AG04450 (cell line): ENCODE measurements around the gene WDR83. TPM values are rescaled to one million over a fixed set of nuclear protein-coding genes. Genes with fewer than 3 reads are reported as not detected.

ENCODE experiments used
- CTCF ChIA-PET: fragments of 300-600, 350-600 bp; formaldehyde crosslinking; extraction: SDS; loops from one replicate; lab custom pipeline; 2022; ENCODE audit warnings: antibody characterized with exemption, inconsistent platforms; lab: Charles Lee
- POLR2A ChIA-PET: fragments of 350-600 bp; formaldehyde crosslinking; extraction: SDS; loops from one replicate; lab custom pipeline; 2021; ENCODE audit warnings: antibody characterized with exemption, inconsistent platforms; lab: Yijun Ruan, JAX
- DNase-seq: peaks from one replicate; pipeline ENCODE4 v3.0.0-alpha.2; 2011; ENCODE audit warnings: low read depth, low spot score
- H3K27ac ChIP-seq: one replicate; pipeline ENCODE4 v1.5.1; 2012; ENCODE audit warnings: low read depth, low read length, control low read depth
- H3K27me3 ChIP-seq: one replicate; pipeline ENCODE4 v1.6.0; 2012; ENCODE audit warnings: low read length; ENCODE audit not compliant: control insufficient read depth, insufficient read depth
- H3K4me3 ChIP-seq: 2 replicates; pipeline ENCODE4 v1.5.1; 2011; ENCODE audit warnings: mild to moderate bottlenecking, low read depth, low read length, control low read depth
- H3K9me3 ChIP-seq: 2 replicates; pipeline ENCODE4 v1.5.1; 2012; ENCODE audit warnings: low read length; ENCODE audit not compliant: control insufficient read depth, insufficient read depth
- polyA plus RNA-seq: library from polyadenylated mRNA; depleted of rRNA; stranded (reverse); fragments of >200 nt; gene quantifications from 2 replicates; pipeline ENCODE4 v1.2.3, GENCODE V29; 2011
- TF ChIP-seq, protein P1 (sequence below): IDR thresholded peaks from 2 replicates; pipeline ENCODE4 v1.5.1; 2011; ENCODE audit warnings: low read depth, low read length, control low read depth, inconsistent platforms

WDR83 gene
- polyA plus RNA-seq, 1 experiment = 5.3 TPM

DNA sequence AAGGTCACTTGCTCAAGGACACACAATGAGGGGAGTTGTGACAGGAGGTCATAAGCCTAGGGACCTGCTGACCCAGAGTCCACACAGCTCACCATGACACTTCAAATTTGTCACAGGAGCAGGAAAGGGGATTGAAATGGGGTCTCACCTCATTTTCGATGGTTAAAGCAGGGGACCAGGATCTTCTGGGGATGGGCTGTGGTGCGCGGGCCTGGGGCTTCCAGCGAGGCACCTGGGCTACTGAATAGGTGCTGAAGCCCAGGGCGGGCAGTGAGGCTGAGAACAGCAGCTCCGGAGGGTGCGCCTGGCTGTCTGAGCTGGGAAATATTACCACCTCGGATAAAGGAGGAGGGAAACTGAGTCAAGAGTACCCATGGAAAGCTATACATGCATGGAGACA is 11.1 kb upstream of the WDR83 start:
- TF ChIP-seq, protein P1, sequence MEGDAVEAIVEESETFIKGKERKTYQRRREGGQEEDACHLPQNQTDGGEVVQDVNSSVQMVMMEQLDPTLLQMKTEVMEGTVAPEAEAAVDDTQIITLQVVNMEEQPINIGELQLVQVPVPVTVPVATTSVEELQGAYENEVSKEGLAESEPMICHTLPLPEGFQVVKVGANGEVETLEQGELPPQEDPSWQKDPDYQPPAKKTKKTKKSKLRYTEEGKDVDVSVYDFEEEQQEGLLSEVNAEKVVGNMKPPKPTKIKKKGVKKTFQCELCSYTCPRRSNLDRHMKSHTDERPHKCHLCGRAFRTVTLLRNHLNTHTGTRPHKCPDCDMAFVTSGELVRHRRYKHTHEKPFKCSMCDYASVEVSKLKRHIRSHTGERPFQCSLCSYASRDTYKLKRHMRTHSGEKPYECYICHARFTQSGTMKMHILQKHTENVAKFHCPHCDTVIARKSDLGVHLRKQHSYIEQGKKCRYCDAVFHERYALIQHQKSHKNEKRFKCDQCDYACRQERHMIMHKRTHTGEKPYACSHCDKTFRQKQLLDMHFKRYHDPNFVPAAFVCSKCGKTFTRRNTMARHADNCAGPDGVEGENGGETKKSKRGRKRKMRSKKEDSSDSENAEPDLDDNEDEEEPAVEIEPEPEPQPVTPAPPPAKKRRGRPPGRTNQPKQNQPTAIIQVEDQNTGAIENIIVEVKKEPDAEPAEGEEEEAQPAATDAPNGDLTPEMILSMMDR = no peak
- DNase-seq = no peak

DNA sequence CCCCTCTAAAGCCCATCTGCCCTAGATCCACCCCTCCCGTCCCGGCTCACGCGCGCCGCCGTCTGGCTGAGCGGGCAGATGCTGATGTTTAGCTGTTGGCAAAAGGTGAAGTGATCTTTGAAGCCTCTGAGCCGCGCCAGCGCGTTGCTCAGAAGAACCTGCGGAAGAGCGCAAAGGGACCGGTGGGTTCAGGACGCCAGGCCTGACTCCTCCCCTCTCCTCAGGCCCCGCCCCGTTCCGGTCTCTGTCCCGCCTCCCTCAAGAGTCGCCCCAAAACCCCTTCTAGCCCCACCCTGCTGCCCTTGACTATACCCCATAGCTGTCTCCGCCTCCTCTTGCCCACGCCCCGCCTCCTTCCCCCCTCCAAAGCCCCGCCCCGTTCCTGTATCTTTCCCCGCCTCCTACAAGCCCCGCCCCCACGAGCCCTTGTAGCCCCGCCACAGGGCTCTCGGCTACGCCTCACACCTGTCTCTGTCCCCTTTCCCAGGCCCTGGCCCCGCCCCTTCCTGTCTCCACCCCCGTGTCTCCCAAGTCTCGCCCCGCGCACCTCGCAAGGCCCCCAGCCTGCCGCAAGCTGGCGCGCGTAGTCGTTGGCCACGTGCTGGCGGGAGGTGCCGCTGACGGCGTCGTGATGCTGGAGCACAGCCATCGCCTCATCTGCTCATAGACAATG is 9.6 kb upstream of the WDR83 start:
- peaks cover 12% of the 10 kb centered on the region; the same call in 1 of the 2 replicates for H3K9me3 ChIP-seq
- CTCF ChIA-PET = no interaction called here
- no peak overlapping the region for H3K4me3 ChIP-seq
- no peak overlapping the region for H3K27ac ChIP-seq
- TF ChIP-seq, protein P1 = no peak
- no peaks in the 10 kb centered on the region for H3K27me3 ChIP-seq
- DNase-seq = no peak
- POLR2A ChIA-PET = no interaction called here

More for the DNA sequence above, 11.1 kb upstream of the WDR83 start:
- no peak overlapping the region for H3K4me3 ChIP-seq
- no peak overlapping the region for H3K27ac ChIP-seq
- ChIA-PET POLR2A (interaction anchor here (0.8 kb wide), 1 partner anchor 44 kb away, joined by 4 read pairs; no protein-coding TSS in a partner anchor), CTCF (interaction anchor here (0.8 to 1.1 kb wide), 2 partner anchors 15 kb away, joined by 3 read pairs; no protein-coding TSS in a partner anchor)
- H3K27me3 ChIP-seq = no peaks in the 10 kb centered on the region
- H3K9me3 ChIP-seq = peaks cover 12% of the 10 kb centered on the region; the same call in 1 of the 2 replicates

DNA sequence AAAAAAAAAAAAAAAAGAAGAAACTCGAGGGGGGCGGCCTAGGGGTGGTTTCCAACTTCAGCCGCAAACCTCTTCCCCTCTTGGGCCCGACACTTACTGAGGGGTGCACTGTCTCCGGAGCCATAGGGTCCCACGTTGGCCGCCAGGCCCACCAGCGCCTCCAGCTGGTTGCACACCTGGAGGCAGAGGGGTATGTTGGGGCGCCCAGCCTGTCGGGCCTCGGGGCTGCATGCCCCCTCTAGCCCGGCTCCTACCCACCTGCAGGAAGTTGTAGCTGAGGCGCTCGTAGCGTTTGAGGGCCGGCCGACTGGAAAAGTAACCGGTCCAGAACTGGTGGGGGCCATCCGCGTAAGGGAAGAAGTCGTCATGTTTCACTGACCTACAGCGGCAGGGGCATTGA is 8.6 kb upstream of the WDR83 start:
- TF ChIP-seq, protein P1 = 0 out of 2 replicates have a peak, but pooled peaks have one; percentile 1
- POLR2A ChIA-PET = interaction anchor here (0.5 kb wide), 1 partner anchor 43 kb away, joined by 3 read pairs; no protein-coding TSS in a partner anchor
- Histone ChIP-seq H3K27me3 (no peaks in the 10 kb centered on the region), H3K27ac (no peak overlapping the region), H3K4me3 (no peak overlapping the region), H3K9me3 (peaks cover 12% of the 10 kb centered on the region; the same call in 1 of the 2 replicates)
- no peak for DNase-seq
- CTCF ChIA-PET = interaction anchor here (0.9 kb wide), 1 partner anchor 14 kb away, joined by 3 read pairs; no protein-coding TSS in a partner anchor

DNA sequence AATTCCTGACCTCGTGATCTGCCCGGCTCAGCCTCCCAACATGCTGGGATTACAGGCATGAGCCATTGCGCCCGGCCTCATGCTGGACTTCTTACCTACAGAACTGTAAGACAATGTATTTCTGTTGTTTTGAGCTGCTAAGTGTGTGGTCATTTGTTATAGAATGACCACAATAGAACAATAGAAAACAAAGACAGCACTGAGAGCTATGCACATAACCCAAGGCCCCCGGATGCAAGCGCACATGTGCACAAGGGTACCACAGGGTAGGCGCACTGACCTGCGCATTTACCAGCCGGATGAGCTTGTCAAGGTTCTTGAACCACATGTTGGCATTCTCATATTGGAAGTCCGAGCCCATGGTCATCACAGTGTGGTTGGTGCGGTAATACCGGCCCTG is 5.6 kb upstream of the WDR83 start:
- H3K27ac ChIP-seq = no peak overlapping the region
- CTCF ChIA-PET = interaction anchor here (0.6 kb wide), 1 partner anchor 11 kb away, joined by 3 read pairs; no protein-coding TSS in a partner anchor
- no peaks in the 10 kb centered on the region for H3K27me3 ChIP-seq
- TF ChIP-seq, protein P1 = no peak
- peaks cover 12% of the 10 kb centered on the region; the same call in 1 of the 2 replicates for H3K9me3 ChIP-seq
- no peak for DNase-seq
- H3K4me3 ChIP-seq = no peak overlapping the region
- POLR2A ChIA-PET = no interaction called here
